H1 (cell line): ENCODE measurements around the gene ADAMTS16. TPM values are rescaled to one million over a fixed set of nuclear protein-coding genes. Genes with fewer than 3 reads are reported as not detected.

Experiments
- CTCF ChIA-PET: fragments of 300-600 bp; sonication (Branson Sonifier 250); formaldehyde crosslinking; loops from one replicate; lab custom pipeline; 2021; ENCODE audit not compliant: partially characterized antibody; lab: Charles Lee
- POLR2A ChIA-PET: fragments of 300-600 bp; sonication (Branson Sonifier 250); formaldehyde crosslinking; loops from one replicate; lab custom pipeline; 2021; ENCODE audit warnings: inconsistent platforms; ENCODE audit not compliant: partially characterized antibody; lab: Charles Lee
- DNase-seq, 2 experiments: peaks; one replicate each; pipeline versions ENCODE4 v3.0.0 to v3.0.0-alpha.2; 2010 to 2022; ENCODE audit warnings: low spot score in 2 of 2, low read depth in 1 of 2, mixed read lengths in 1 of 2
- FAIRE-seq: peaks from 2 replicates; lab custom pipeline; 2011; peaks lifted over from hg19 to GRCh38; lab: Jason Lieb, UNC
- H2AFZ ChIP-seq: 2 replicates; pipeline ENCODE4 v1.8.1; 2012; ENCODE audit warnings: low read length, inconsistent platforms
- H2AK5ac ChIP-seq: 2 replicates; pipeline ENCODE4 v1.6.1; 2013; ENCODE audit warnings: low read depth, low read length
- H2BK120ac ChIP-seq: replicated peaks from 2 replicates; pipeline ENCODE3; 2013; ENCODE audit warnings: low read depth, low read length, inconsistent platforms
- H2BK12ac ChIP-seq: 2 replicates; pipeline ENCODE4 v1.6.1; 2013; ENCODE audit warnings: low read depth, low read length
- H2BK15ac ChIP-seq: 2 replicates; pipeline ENCODE4 v1.6.1; 2013; ENCODE audit warnings: low read length
- H2BK20ac ChIP-seq: 2 replicates; pipeline ENCODE4 v1.6.1; 2013; ENCODE audit warnings: low read length
- H2BK5ac ChIP-seq: 2 replicates; pipeline ENCODE4 v1.6.1; 2013; ENCODE audit warnings: low read depth, low read length
- H3K14ac ChIP-seq: 2 replicates; pipeline ENCODE4 v1.6.1; 2013; ENCODE audit warnings: inconsistent platforms; ENCODE audit not compliant: insufficient read length
- H3K18ac ChIP-seq: 2 replicates; pipeline ENCODE4 v1.6.1; 2013; ENCODE audit warnings: low read length; ENCODE audit errors: extremely low read depth
- H3K23ac ChIP-seq: 2 replicates; pipeline ENCODE4 v1.6.1; 2013; ENCODE audit warnings: inconsistent platforms; ENCODE audit not compliant: insufficient read length
- H3K23me2 ChIP-seq: 2 replicates; pipeline ENCODE4 v1.6.1; 2013; ENCODE audit warnings: low read depth, low read length
- H3K27ac ChIP-seq: 2 replicates; pipeline ENCODE4 v1.6.1; 2011; ENCODE audit warnings: low read depth, low read length, inconsistent platforms
- H3K27me3 ChIP-seq, 4 experiments: replicated peaks in 1 of 4; 1 replicate in 1 of 4; 2 replicates in 3 of 4; pipeline versions ENCODE4 v1.6.1 to v1.8.1; 2011 to 2013; ENCODE audit warnings: low read length in 3 of 4, mild to moderate bottlenecking in 3 of 4, inconsistent platforms in 2 of 4, mixed read lengths in 2 of 4, moderate library complexity in 1 of 4; ENCODE audit not compliant: control insufficient read depth in 3 of 4, insufficient read depth in 3 of 4; ENCODE audit errors: extremely low read depth in 1 of 4
- H3K36me3 ChIP-seq, 4 experiments: 2 replicates each; pipeline versions ENCODE4 v1.6.1 to v1.8.1; 2011 to 2013; ENCODE audit warnings: mild to moderate bottlenecking in 4 of 4, low read length in 3 of 4, moderate library complexity in 2 of 4, control low read depth in 1 of 4, inconsistent platforms in 1 of 4; ENCODE audit not compliant: insufficient read depth in 4 of 4, control insufficient read depth in 2 of 4
- H3K4ac ChIP-seq: replicated peaks from 2 replicates; pipeline ENCODE3; 2013; ENCODE audit warnings: low read length, low read depth, mixed read lengths, inconsistent platforms; ENCODE audit not compliant: insufficient read length
- H3K4me1 ChIP-seq, 4 experiments: replicated peaks in 1 of 4; 1 replicate in 1 of 4; 2 replicates in 3 of 4; pipeline versions ENCODE4 v1.6.1 to v1.8.1; 2011 to 2013; ENCODE audit warnings: low read length in 3 of 4, inconsistent platforms in 2 of 4, mixed read lengths in 1 of 4; ENCODE audit not compliant: insufficient read depth in 4 of 4, control insufficient read depth in 3 of 4
- H3K4me2 ChIP-seq, 2 experiments: 2 replicates each; pipeline versions ENCODE4 v1.6.1 to v1.8.1; 2011 to 2013; ENCODE audit warnings: low read depth in 2 of 2, low read length in 2 of 2, control low read depth in 1 of 2, inconsistent platforms in 1 of 2, mild to moderate bottlenecking in 1 of 2; ENCODE audit not compliant: insufficient read depth in 1 of 2
- H3K4me3 ChIP-seq, 4 experiments: fragments of 200-600, 300-600 bp in 1 of 4; sonication (generic), shearing (Covaris generic), sonication (Bioruptor Twin) in 1 of 4; 2 replicates each; pipeline versions ENCODE4 v1.5.1 to v1.8.1; 2011 to 2016; ENCODE audit warnings: low read length in 4 of 4, low read depth in 3 of 4, control low read depth in 2 of 4, inconsistent platforms in 2 of 4, mild to moderate bottlenecking in 2 of 4, mixed read lengths in 1 of 4, moderate library complexity in 1 of 4; ENCODE audit not compliant: insufficient read depth in 2 of 4; ENCODE audit errors: extremely low read depth in 1 of 4
- H3K56ac ChIP-seq: replicated peaks from 2 replicates; pipeline ENCODE3; 2013; ENCODE audit warnings: low read depth, mild to moderate bottlenecking, mixed read lengths, low read length, inconsistent platforms; ENCODE audit not compliant: insufficient read length
- H3K79me1 ChIP-seq: 2 replicates; pipeline ENCODE4 v1.6.1; 2013; ENCODE audit warnings: low read depth, low read length, control low read depth
- H3K79me2 ChIP-seq, 2 experiments: 2 replicates each; pipeline versions ENCODE4 v1.6.1 to v1.8.1; 2012 to 2013; ENCODE audit warnings: low read length in 2 of 2, mild to moderate bottlenecking in 2 of 2, inconsistent platforms in 1 of 2; ENCODE audit not compliant: insufficient read depth in 2 of 2, control insufficient read depth in 1 of 2
- H3K9ac ChIP-seq, 4 experiments: replicated peaks in 1 of 4; 1 replicate in 1 of 4; 2 replicates in 3 of 4; pipeline versions ENCODE4 v1.6.1 to v1.8.1; 2011 to 2013; ENCODE audit warnings: low read depth in 3 of 4, low read length in 3 of 4, control low read depth in 2 of 4, mild to moderate bottlenecking in 2 of 4, moderate library complexity in 2 of 4, inconsistent platforms in 1 of 4; ENCODE audit errors: extremely low read depth in 1 of 4
- H3K9me3 ChIP-seq, 2 experiments: 2 replicates each; pipeline versions ENCODE4 v1.6.1 to v1.8.1; 2012 to 2013; ENCODE audit warnings: mild to moderate bottlenecking in 2 of 2, moderate library complexity in 2 of 2, control low read depth in 1 of 2, inconsistent platforms in 1 of 2, low read depth in 1 of 2, low read length in 1 of 2, mixed read lengths in 1 of 2; ENCODE audit not compliant: insufficient read depth in 2 of 2
- H4K20me1 ChIP-seq, 2 experiments: replicated peaks in 1 of 2; 2 replicates each; pipeline versions ENCODE3 to v1.8.1; 2011 to 2013; ENCODE audit warnings: inconsistent platforms in 2 of 2, low read length in 2 of 2, mild to moderate bottlenecking in 1 of 2; ENCODE audit not compliant: insufficient read depth in 2 of 2, control insufficient read depth in 1 of 2
- H4K5ac ChIP-seq: 2 replicates; pipeline ENCODE4 v1.6.1; 2013; ENCODE audit warnings: low read length, low read depth, mixed read lengths, inconsistent platforms; ENCODE audit not compliant: insufficient read length
- H4K8ac ChIP-seq: 2 replicates; pipeline ENCODE4 v1.8.0; 2013; ENCODE audit warnings: mild to moderate bottlenecking, moderate library complexity, low read length, inconsistent platforms; ENCODE audit not compliant: insufficient read depth; ENCODE audit errors: extremely low read depth
- H4K91ac ChIP-seq: replicated peaks from 2 replicates; pipeline ENCODE3; 2013; ENCODE audit warnings: low read length, mixed read lengths, inconsistent platforms; ENCODE audit not compliant: insufficient read length
- FOSL1 ChIP-seq: IDR thresholded peaks from 2 replicates; pipeline ENCODE4 v1.6.1; 2011; ENCODE audit warnings: mild to moderate bottlenecking, low read depth, low read length, moderate library complexity; ENCODE audit not compliant: insufficient read depth
- KDM5A ChIP-seq: fragments of 200-600 bp; IDR thresholded peaks from 2 replicates; pipeline ENCODE4 v1.7.1; 2012; ENCODE audit warnings: mild to moderate bottlenecking, low read length, inconsistent platforms, mixed read lengths
- NANOG ChIP-seq: IDR thresholded peaks from 2 replicates; pipeline ENCODE4 v1.6.1; 2011; ENCODE audit warnings: low read length, low read depth, mild to moderate bottlenecking, inconsistent platforms; ENCODE audit not compliant: insufficient read depth, poor library complexity, severe bottlenecking
- WGBS, 2 experiments: shearing (Covaris generic) in 1 of 2; methylation state at CpG; one replicate each; pipeline versions ENCODE4 v1.1.6 to v1.1.7; 2013 to 2015; ENCODE audit warnings: low lambda C conversion rate in 2 of 2, mixed read lengths in 2 of 2, inconsistent platforms in 1 of 2, low coverage in 1 of 2, missing lambda C conversion rate in 1 of 2; ENCODE audit not compliant: insufficient replicate concordance in 2 of 2, insufficient coverage in 1 of 2, insufficient read length in 1 of 2; ENCODE audit errors: extremely low coverage in 1 of 2, missing lambda C conversion rate in 1 of 2; 5-methylcytosine and 5-hydroxymethylcytosine counted together
- polyA plus RNA-seq, 7 experiments: library from polyadenylated mRNA; depleted of rRNA in 3 of 7; stranded (reverse) in 5 of 7; unstranded in 2 of 7; fragments of >200 nt in 5 of 7; fragments of 200-250 nt in 2 of 7; gene quantifications; 1 replicate in 5 of 7; 2 replicates in 1 of 7; 4 replicates in 1 of 7; pipeline versions ENCODE4 v1.2.1 to v1.2.3, GENCODE V29; 2011 to 2013; ENCODE audit warnings: missing spikeins in 2 of 7, mixed read lengths in 2 of 7
- total RNA-seq: library from RNA; stranded (reverse); fragmentation: NEBNext Ultra II Directional; extraction: Animal tissue kit (Norgen Biotek cat#: 25700); gene quantifications from 2 replicates; pipeline ENCODE4 v1.2.1, GENCODE V29; 2021

ADAMTS16 gene
- total and polyA plus RNA-seq, 2 of the 8 experiments (the other 6 are each of a cell fraction or from before 2014, with no cell fraction given), result 3.7 to 16.0 TPM

GRCh38 chr5:5278815-5279381 lies 138.8 kb downstream of the ADAMTS16 start:
- Histone ChIP-seq H2BK5ac (no peak overlapping the region), H4K5ac (no peak overlapping the region), H3K36me3 (peaks cover 0 to 3% (median 0%) of the 10 kb centered on the region in 4 experiments; a peak in 1 of 8 replicates), H3K23ac (no peak overlapping the region), H3K4me1 (peaks cover 0 to 7% (median 2%) of the 10 kb centered on the region in 4 experiments; a peak in 3 of 7 replicates), H3K27me3 (no peaks in the 10 kb centered on the region), H2BK15ac (no peak overlapping the region), H3K23me2 (no peaks in the 10 kb centered on the region), H2BK20ac (no peak overlapping the region), H3K14ac (no peak overlapping the region), H3K18ac (no peak overlapping the region), H4K91ac (no peak overlapping the region), H3K9me3 (0 out of 4 replicates have a peak, but pooled peaks cover 0 to 5% of the 10 kb centered on the region in 2 experiments), H4K8ac (no peak overlapping the region), H3K27ac (no peak overlapping the region), H3K4me3 (no peak overlapping the region), H3K79me2 (no peaks in the 10 kb centered on the region), H2AK5ac (no peak overlapping the region), H3K56ac (no peak overlapping the region), H2AFZ (peak overlapping the region; percentile 59; the same call in 1 of the 2 replicates), H2BK120ac (no peak overlapping the region), H3K4me2 (no peak overlapping the region; a peak in 1 of 4 replicates), H2BK12ac (no peak overlapping the region), H3K4ac (no peak overlapping the region), H3K79me1 (no peaks in the 10 kb centered on the region), H4K20me1 (no peaks in the 10 kb centered on the region), H3K9ac (no peak overlapping the region)
- FAIRE-seq, result no peak
- ChIA-PET CTCF (interaction anchor here (0.6 to 2.1 kb wide), 4 partner anchors 10 to 142 kb away, joined by 3 to 8 read pairs (median 4); no protein-coding TSS in a partner anchor), POLR2A (no interaction called here)
- TF ChIP-seq NANOG (no peak), KDM5A (no peak), FOSL1 (no peak)
- DNase-seq, result no peak
- WGBS, 2 experiments, result 86% methylated on average over 3 of the region's 3 CpGs; no CpG with 5 or more reads in 1 of the 2 experiments
